CD14-positive monocyte (primary cell): ENCODE data around the gene TJP1. TPM values are rescaled to one million over a fixed set of nuclear protein-coding genes. Genes with fewer than 3 reads are reported as not detected.
"Not testable (repeated sequence)": the region's sequence is repeated elsewhere in the genome, so short reads cannot be mapped to it uniquely, and the experiment has no call there.

Experiments
- DNase-seq, 3 donors: peaks; one replicate each; pipeline ENCODE4 v3.0.0-alpha.2; 2011 to 2022
- H2AFZ ChIP-seq: 2 replicates; pipeline ENCODE4 v1.6.0; 2012; ENCODE audit warnings: mild to moderate bottlenecking, low read depth, low read length, inconsistent platforms; ENCODE audit not compliant: insufficient read depth, poor library complexity, severe bottlenecking
- H3K27ac ChIP-seq, 2 donors: 1 replicate in 1 of 2; 2 replicates in 1 of 2; pipeline ENCODE4 v1.5.1; 2012 to 2013; ENCODE audit warnings: low read length in 2 of 2, control low read depth in 1 of 2, inconsistent platforms in 1 of 2, low read depth in 1 of 2, mild to moderate bottlenecking in 1 of 2
- H3K27me3 ChIP-seq, 2 donors: one replicate each; pipeline versions ENCODE4 v1.6.0 to v1.6.1; 2011 to 2013; ENCODE audit warnings: low read length in 2 of 2; ENCODE audit not compliant: control insufficient read depth in 2 of 2, insufficient read depth in 2 of 2
- H3K36me3 ChIP-seq, 2 donors: replicated peaks in 1 of 2; 1 replicate in 1 of 2; 2 replicates in 1 of 2; pipeline versions ENCODE4 v1.5.1 to v1.6.1; 2012 to 2013; ENCODE audit warnings: low read length in 2 of 2, control low read depth in 1 of 2, inconsistent platforms in 1 of 2, mild to moderate bottlenecking in 1 of 2; ENCODE audit not compliant: insufficient read depth in 2 of 2, control insufficient read depth in 1 of 2
- H3K4me1 ChIP-seq, 2 donors: 1 replicate in 1 of 2; 2 replicates in 1 of 2; pipeline versions ENCODE4 v1.5.1 to v1.6.1; 2012 to 2013; ENCODE audit warnings: low read length in 2 of 2, control low read depth in 1 of 2, inconsistent platforms in 1 of 2, mild to moderate bottlenecking in 1 of 2, moderate library complexity in 1 of 2; ENCODE audit not compliant: insufficient read depth in 2 of 2, control insufficient read depth in 1 of 2
- H3K4me2 ChIP-seq: replicated peaks from 2 replicates; pipeline ENCODE3; 2012; ENCODE audit warnings: low read length, moderate library complexity, mild to moderate bottlenecking; ENCODE audit not compliant: poor library complexity, severe bottlenecking; ENCODE audit errors: extremely low read depth
- H3K4me3 ChIP-seq, 3 experiments: fragments of 200-600 bp in 1 of 3; sonication (generic) in 1 of 3; replicated peaks in 1 of 3; 1 replicate in 2 of 3; 2 replicates in 1 of 3; pipeline ENCODE4 v1.5.1; 2011 to 2013; ENCODE audit warnings: low read length in 3 of 3, mild to moderate bottlenecking in 3 of 3, control low read depth in 2 of 3, low read depth in 2 of 3, inconsistent platforms in 1 of 3, moderate library complexity in 1 of 3
- H3K79me2 ChIP-seq: 2 replicates; pipeline ENCODE4 v1.6.0; 2012; ENCODE audit warnings: mild to moderate bottlenecking, control low read depth, inconsistent platforms, low read length, moderate library complexity; ENCODE audit not compliant: insufficient read depth
- H3K9ac ChIP-seq: 2 replicates; pipeline ENCODE4 v1.6.0; 2017; ENCODE audit warnings: low read length, mild to moderate bottlenecking; ENCODE audit not compliant: insufficient read depth, poor library complexity, severe bottlenecking
- H3K9me3 ChIP-seq, 2 donors: replicated peaks in 1 of 2; 1 replicate in 1 of 2; 2 replicates in 1 of 2; pipeline versions ENCODE4 v1.5.1 to v1.6.1; 2012 to 2013; ENCODE audit warnings: low read length in 2 of 2, control low read depth in 1 of 2; ENCODE audit not compliant: control insufficient read depth in 1 of 2, insufficient read depth in 1 of 2
- H4K20me1 ChIP-seq: 2 replicates; pipeline ENCODE4 v1.6.0; 2012; ENCODE audit warnings: mild to moderate bottlenecking, low read length, control low read depth, moderate library complexity; ENCODE audit not compliant: insufficient read depth
- H3K27ac Mint-ChIP-seq, 7 donors: one replicate each; pipeline ENCODE4 v1.8.0; 2020; ENCODE audit warnings: mild to moderate bottlenecking in 7 of 7, mixed read lengths in 7 of 7, moderate library complexity in 6 of 7, inconsistent platforms in 2 of 7
- H3K27me3 Mint-ChIP-seq, 3 donors: one replicate each; pipeline ENCODE4 v1.8.0; 2021 to 2022; ENCODE audit warnings: low read depth in 3 of 3, mild to moderate bottlenecking in 3 of 3, mixed read lengths in 3 of 3, moderate library complexity in 3 of 3, inconsistent platforms in 1 of 3
- H3K36me3 Mint-ChIP-seq, 2 donors: one replicate each; pipeline ENCODE4 v1.8.0; 2020; ENCODE audit warnings: mixed read lengths in 2 of 2, inconsistent platforms in 1 of 2, mild to moderate bottlenecking in 1 of 2
- H3K4me1 Mint-ChIP-seq: one replicate; pipeline ENCODE4 v1.8.0; 2020; ENCODE audit warnings: mild to moderate bottlenecking, mixed read lengths
- H3K4me3 Mint-ChIP-seq, 2 donors: one replicate each; pipeline ENCODE4 v1.8.0; 2020; ENCODE audit warnings: mild to moderate bottlenecking in 2 of 2, mixed read lengths in 2 of 2, moderate library complexity in 1 of 2
- H3K9me3 Mint-ChIP-seq, 7 donors: one replicate each; pipeline ENCODE4 v1.8.0; 2020 to 2022; ENCODE audit warnings: mixed read lengths in 7 of 7, mild to moderate bottlenecking in 6 of 7, moderate library complexity in 6 of 7, inconsistent platforms in 2 of 7
- CTCF ChIP-seq: fragments of 200-600 bp; IDR thresholded peaks from one replicate; pipeline ENCODE4 v1.8.0; 2022; ENCODE audit warnings: antibody characterized with exemption, mild to moderate bottlenecking
- WGBS: methylation state at CpG from one replicate; pipeline ENCODE4 v1.1.5; 2013; ENCODE audit warnings: missing lambda C conversion rate; ENCODE audit not compliant: insufficient coverage; 5-methylcytosine and 5-hydroxymethylcytosine counted together
- intact Hi-C, 2 donors: fragments of 100-400 bp; cut with micrococcal nuclease; formaldehyde crosslinking; loops; one replicate each; pipeline versions ENCODE4 v1.15.0 to v1.15.1; 2023
- polyA plus RNA-seq, 3 donors: library from polyadenylated mRNA; depleted of rRNA in 1 of 3; unstranded in 2 of 3; stranded (reverse) in 1 of 3; fragments of 300-500 nt in 2 of 3; fragments of >200 nt in 1 of 3; fragmentation: Illumina TruSeq in 2 of 3; gene quantifications; 1 replicate in 2 of 3; 2 replicates in 1 of 3; pipeline ENCODE4 v1.2.3, GENCODE V29; 2012 to 2021

The TJP1 gene
- polyA plus RNA-seq, 3 donors, result not detected

- Histone ChIP-seq H2AFZ (no peak overlapping the region), H3K27me3 (peaks cover 0 to 2% of the 10 kb centered on the region in 2 donors), H3K36me3 (no peaks in the 10 kb centered on the region), H3K4me1 (no peaks in the 10 kb centered on the region), H3K9ac (no peak overlapping the region), H3K79me2 (no peaks in the 10 kb centered on the region), H3K27ac (no peak overlapping the region), H3K4me3 (no peak overlapping the region), H4K20me1 (no peaks in the 10 kb centered on the region), H3K9me3 (no peaks in the 10 kb centered on the region), H3K4me2 (no peak overlapping the region)
- Mint-ChIP-seq H3K9me3 (no peaks in the 10 kb centered on the region), H3K27me3 (peaks cover 3 to 6% (median 5%) of the 10 kb centered on the region in 3 donors), H3K4me3 (no peak overlapping the region), H3K4me1 (no peaks in the 10 kb centered on the region), H3K36me3 (no peaks in the 10 kb centered on the region), H3K27ac (no peak overlapping the region)
- no peak for DNase-seq
- WGBS, result 100% methylated on average over 1 of the region's 2 CpGs
- no peak for TF ChIP-seq CTCF
- intact Hi-C loops, result no loop called here
Measured at GRCh38 chr15:29759596-29759995, 62.7 kb downstream of the TJP1 start.

- intact Hi-C loops, result no loop called here
- no peak overlapping the region for H3K27ac ChIP-seq
Measured at GRCh38 chr15:29756358-29757267, 65.7 kb downstream of the TJP1 start.

GRCh38 chr15:29754009-29754408 lies 68.3 kb downstream of the TJP1 start:
- H3K36me3 ChIP-seq, H2AFZ ChIP-seq, H3K36me3 Mint-ChIP-seq, H3K4me3 ChIP-seq, H3K4me2 ChIP-seq, H3K79me2 ChIP-seq, H4K20me1 ChIP-seq, intact Hi-C loops, H3K27ac Mint-ChIP-seq, H3K9me3 ChIP-seq, H3K27ac ChIP-seq, H3K9ac ChIP-seq, H3K27me3 ChIP-seq, DNase-seq, H3K27me3 Mint-ChIP-seq, H3K4me1 ChIP-seq, H3K9me3 Mint-ChIP-seq, H3K4me1 Mint-ChIP-seq, H3K4me3 Mint-ChIP-seq: not testable (repeated sequence)
- 84% methylated on average over 2 of the region's 2 CpGs for WGBS

More at GRCh38 chr15:29756358-29757267, 65.7 kb downstream of the TJP1 start:
- H4K20me1 ChIP-seq, result no peaks in the 10 kb centered on the region
- no peak for TF ChIP-seq CTCF
- Mint-ChIP-seq H3K9me3 (no peaks in the 10 kb centered on the region), H3K27me3 (peaks cover 0 to 4% (median 2%) of the 10 kb centered on the region in 3 donors), H3K36me3 (no peaks in the 10 kb centered on the region), H3K27ac (no peak overlapping the region), H3K4me3 (no peak overlapping the region), H3K4me1 (no peaks in the 10 kb centered on the region)
- H3K27me3 ChIP-seq, result peaks cover 0 to 2% of the 10 kb centered on the region in 2 donors
- no peaks in the 10 kb centered on the region for H3K36me3 ChIP-seq
- DNase-seq, result no peak
- no peak overlapping the region for H3K4me2 ChIP-seq
- no peaks in the 10 kb centered on the region for H3K79me2 ChIP-seq
- no peak overlapping the region for H2AFZ ChIP-seq
- no peak overlapping the region for H3K4me3 ChIP-seq
- 80% methylated on average over 1 of the region's 5 CpGs for WGBS
- no peak overlapping the region for H3K9ac ChIP-seq
- H3K4me1 ChIP-seq, result no peaks in the 10 kb centered on the region
- no peaks in the 10 kb centered on the region for H3K9me3 ChIP-seq
